ENCODE measurements around the gene MMP24OS. TPM values are rescaled to one million over a fixed set of nuclear protein-coding genes. Genes with fewer than 3 reads are reported as not detected.

The MMP24OS gene
- 50.7 to 101 TPM (median 84.2 TPM) in 5 replicates for total RNA-seq (2022; extraction: Qiagen RNA extraction)

GRCh38 chr20:35277531-35278395 lies at the start of gene MMP24OS:
TSS of gene MMP24OS (minus strand) at chr20:35278122. CDS start at chr20:35277929, 193 bp downstream.

GRCh38 chr20:35291654-35292503 lies 14.0 kb upstream of the MMP24OS start, which contains the start of gene FAM83C:
TSS of gene FAM83C (minus strand) at chr20:35292425. CDS start at chr20:35292304, 121 bp downstream.

GRCh38 chr20:35284267-35284991 lies 6.5 kb upstream of the MMP24OS start, which contains the start of gene EIF6:
TSS of gene EIF6 (minus strand) at chr20:35284772. CDS start at chr20:35284487, 285 bp downstream.

Other genes starting within 250 kb of the MMP24OS start
- gene TRPC4AP, start 185.3 kb downstream of the MMP24OS start, total RNA-seq (2022; extraction: Qiagen RNA extraction): 58.4 to 66.2 TPM (median 62.9 TPM) in 5 replicates
- 53.4 to 59.5 TPM (median 56.5 TPM) in 5 replicates for gene EDEM2, start 130.8 kb downstream of the MMP24OS start, total RNA-seq (2022; extraction: Qiagen RNA extraction)
- gene PROCR, start 106.0 kb downstream of the MMP24OS start, total RNA-seq (2022; extraction: Qiagen RNA extraction): 105 to 147 TPM (median 140 TPM) in 5 replicates
- gene MMP24, start 51.4 kb downstream of the MMP24OS start, total RNA-seq (2022; extraction: Qiagen RNA extraction): 29.2 to 32.4 TPM (median 29.6 TPM) in 5 replicates
- 382 to 457 TPM (median 425 TPM) in 5 replicates for gene EIF6, start 6.7 kb upstream of the MMP24OS start, total RNA-seq (2022; extraction: Qiagen RNA extraction)
- gene FAM83C, start 14.3 kb upstream of the MMP24OS start, total RNA-seq (2022; extraction: Qiagen RNA extraction): 0.06 to 0.16 TPM (median 0.13 TPM) in 5 replicates
- gene UQCC1, start 133.9 kb upstream of the MMP24OS start, total RNA-seq (2022; extraction: Qiagen RNA extraction): 29.1 to 42.9 TPM (median 30.5 TPM) in 5 replicates
- not detected in 5 replicates for gene GDF5, start 160.1 kb upstream of the MMP24OS start, total RNA-seq (2022; extraction: Qiagen RNA extraction)
- 23.0 to 30.0 TPM (median 26.8 TPM) in 5 replicates for gene CEP250, start 177.5 kb upstream of the MMP24OS start, total RNA-seq (2022; extraction: Qiagen RNA extraction)